GM19043 (cell line): ENCODE results near the gene SLC17A3.

ENCODE experiments used
- ATAC-seq: cut with Tn5 transposase; IDR thresholded peaks from one replicate; pipeline ENCODE4 v1.9.1; 2021; ENCODE audit warnings: low read depth; ENCODE audit not compliant: unreplicated experiment

The SLC17A3 gene

DNA sequence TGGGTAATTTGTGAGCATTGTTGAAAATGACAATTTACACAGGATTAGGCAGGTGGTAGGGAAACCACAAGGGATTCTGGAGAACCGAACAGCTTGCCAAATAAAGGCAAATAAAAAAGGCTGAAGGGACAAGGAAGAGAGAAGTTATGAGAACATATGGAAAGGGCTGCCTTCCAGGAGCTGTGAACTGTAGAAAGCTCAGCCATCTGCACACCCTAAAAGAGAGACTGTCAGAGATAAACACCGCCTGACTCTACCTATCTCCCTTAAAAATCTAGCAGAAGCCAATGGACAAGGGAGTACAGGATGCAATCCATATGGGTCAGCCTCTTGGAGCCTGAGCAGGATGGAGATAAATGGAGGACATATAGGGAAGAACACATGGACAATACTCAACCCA, 29.5 kb downstream of the SLC17A3 start:
- no peak for ATAC-seq

DNA sequence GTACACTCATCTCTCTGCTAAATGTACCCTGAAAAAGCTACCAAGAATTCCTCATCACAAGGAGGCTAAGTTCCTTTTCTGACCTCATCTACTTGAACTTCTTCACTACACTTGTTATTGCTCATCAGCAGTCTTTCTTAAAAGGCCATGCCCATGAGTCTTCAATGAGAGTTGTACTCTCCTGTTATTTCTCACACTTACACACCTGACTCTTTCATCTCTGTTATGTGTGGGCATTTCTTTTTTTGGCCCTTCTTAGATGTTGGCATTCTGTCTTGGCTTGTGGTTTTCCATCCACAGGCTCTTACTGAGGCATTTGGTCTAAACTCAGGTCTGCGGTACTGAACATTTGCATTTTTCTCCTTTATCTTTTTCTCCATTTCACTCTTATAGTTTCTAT, 31.5 kb downstream of the SLC17A3 start:
- no peak for ATAC-seq

GRCh38 chr6:25835442-25836283, 38.4 kb downstream of the SLC17A3 start:
- ATAC-seq: no peak

- ATAC-seq: no peak
These were observed 39.1 kb downstream of the SLC17A3 start for GRCh38 chr6:25834950-25835349.

GRCh38 chr6:25833136-25833535, 40.9 kb downstream of the SLC17A3 start:
- ATAC-seq: no peak

GRCh38 chr6:25832670-25833069, 41.4 kb downstream of the SLC17A3 start:
- no peak for ATAC-seq

- no peak for ATAC-seq
These were observed 41.8 kb downstream of the SLC17A3 start for GRCh38 chr6:25832307-25832662.

DNA sequence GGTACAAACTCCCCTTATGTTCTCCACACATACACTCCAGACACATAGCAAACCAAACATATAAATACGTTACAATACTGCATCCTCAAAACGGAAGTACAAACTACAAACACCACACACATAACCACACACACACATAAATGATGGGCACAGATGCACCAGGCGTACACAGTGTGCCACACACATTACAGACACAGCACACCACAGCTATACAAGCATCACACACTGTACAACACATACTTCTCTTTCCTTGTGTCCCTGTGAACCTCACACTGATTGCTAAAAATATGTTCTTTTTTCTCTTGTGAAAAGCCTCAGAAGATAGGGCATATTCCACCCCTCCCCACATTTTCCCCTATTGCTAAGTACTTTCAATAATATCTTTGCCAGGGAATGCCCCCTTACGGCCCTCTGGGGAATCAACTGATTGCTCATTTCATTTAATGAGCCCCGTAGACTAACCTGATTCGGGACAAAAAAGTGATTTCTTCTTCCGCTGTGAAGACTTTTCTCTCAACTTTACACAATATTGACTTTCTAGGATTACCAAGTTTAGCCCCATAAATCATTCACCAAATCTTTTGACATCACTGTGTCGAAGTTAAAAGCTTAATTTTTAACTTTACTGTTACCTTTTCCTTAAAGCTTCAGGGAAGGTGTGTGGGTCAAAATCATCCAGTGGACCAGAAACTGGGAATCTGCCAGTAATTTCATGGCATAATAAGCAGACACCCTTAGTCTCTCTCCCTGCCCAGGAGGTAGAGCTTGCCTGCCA, 42.3 kb downstream of the SLC17A3 start, which contains the start of gene SLC17A1:
Gene SLC17A1, minus strand, starts transcription at position 521 of the 775 bp plus-strand sequence. CDS start 1,495 bp downstream, outside the sequence.
- no peak for ATAC-seq

DNA sequence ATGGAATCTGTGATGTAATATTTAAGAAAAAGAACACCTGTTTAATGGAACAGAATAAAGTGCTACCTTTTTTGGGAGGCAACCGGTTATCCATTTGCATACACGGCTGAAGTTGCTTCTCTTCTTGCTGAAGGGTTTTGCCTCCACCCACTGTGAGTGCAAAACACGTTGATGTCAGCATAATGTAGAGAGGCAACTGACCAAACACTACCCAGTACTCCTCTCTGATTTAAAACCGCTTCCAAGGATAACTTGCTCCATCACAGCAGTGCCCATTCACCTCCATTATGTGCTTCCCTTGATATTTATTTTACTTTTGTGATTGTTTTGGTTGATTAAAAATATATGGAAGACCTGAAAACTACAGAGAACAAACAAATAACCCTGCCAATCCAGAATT, 43.6 kb downstream of the SLC17A3 start:
- no peak for ATAC-seq

DNA sequence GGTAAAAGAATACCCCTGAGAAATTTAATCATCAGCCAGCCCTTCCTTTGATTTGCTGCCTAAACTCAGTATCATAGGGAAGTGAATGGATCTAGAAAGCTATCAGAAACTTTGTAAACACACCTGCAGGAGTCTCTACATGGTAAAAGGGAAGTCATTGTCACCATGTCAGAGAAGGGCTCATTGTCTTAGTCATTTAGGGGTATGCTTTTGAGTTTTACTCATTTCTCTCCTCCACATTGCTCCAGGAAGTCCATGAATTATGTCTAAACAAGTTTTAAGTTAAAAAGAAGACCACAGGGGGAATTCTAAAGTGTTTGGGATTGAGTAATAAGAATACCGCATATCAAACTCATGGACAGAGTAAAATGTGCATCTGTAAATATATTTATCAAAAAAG, 44.7 kb downstream of the SLC17A3 start:
- no peak for ATAC-seq

DNA sequence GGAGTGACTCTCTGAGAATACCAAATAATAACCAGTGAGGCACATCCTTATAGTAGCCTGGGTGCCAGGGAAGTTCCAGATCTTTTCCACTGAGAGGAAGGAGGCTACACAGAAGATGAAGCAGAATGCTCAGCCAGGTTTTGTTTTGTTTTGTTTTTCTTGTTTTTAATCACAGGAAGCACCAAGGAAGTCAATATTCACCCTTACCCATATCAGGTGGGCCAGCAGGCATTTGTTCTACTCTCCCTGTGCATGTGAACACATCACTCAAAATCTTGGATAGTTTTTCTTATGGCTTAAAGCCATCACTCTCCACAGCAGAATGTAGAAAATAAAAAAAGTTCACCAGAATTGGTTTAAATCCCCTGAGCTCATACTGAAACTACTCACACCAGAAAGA, 52.7 kb downstream of the SLC17A3 start:
- ATAC-seq: no peak

- ATAC-seq: no peak
These were observed 57.8 kb downstream of the SLC17A3 start for GRCh38 chr6:25816252-25816651.

- no peak for ATAC-seq
These were observed 58.8 kb downstream of the SLC17A3 start for GRCh38 chr6:25815194-25815593.

GRCh38 chr6:25804804-25805203, 69.2 kb downstream of the SLC17A3 start:
- ATAC-seq: no peak

- ATAC-seq: no peak
These were observed 72.6 kb downstream of the SLC17A3 start for GRCh38 chr6:25801436-25801835.
